HG02759 (cell line): ENCODE measurements around the gene STXBP6.
"Not testable (repeated sequence)": the region's sequence is repeated elsewhere in the genome, so short reads cannot be mapped to it uniquely, and the experiment has no call there.

ENCODE experiments used
- ATAC-seq: cut with Tn5 transposase; IDR thresholded peaks from one replicate; pipeline ENCODE4 v1.9.1; 2021; ENCODE audit warnings: mild to moderate bottlenecking, moderate library complexity; ENCODE audit not compliant: unreplicated experiment

STXBP6 gene

DNA sequence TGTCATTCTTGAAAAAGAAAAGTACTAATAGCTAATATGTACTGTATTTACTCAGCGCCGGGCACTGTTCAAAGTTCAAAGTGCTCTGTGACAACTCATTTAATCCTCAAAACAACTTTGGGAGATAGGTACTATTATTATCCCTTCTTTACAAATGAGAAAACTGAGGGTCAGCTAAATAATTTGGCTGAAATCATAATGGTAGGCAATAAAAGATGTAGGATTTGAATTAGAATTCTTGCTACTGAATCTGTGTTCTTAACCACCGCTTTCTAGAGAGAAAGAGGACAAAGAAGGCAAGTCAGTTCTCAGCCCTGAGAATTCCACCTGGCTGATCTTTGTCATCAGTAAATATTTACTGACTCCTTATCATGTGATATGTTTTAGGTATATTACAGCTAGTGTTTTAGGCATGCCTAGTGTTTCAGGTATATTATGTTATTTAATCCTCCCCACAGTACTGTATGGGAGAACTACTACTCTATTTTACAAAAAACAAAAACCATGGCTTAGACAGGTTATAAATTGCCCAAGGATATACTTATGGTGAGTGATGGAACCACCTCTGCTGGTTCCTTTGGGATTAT, 210.2 kb downstream of the STXBP6 start:
- ATAC-seq: no peak

DNA sequence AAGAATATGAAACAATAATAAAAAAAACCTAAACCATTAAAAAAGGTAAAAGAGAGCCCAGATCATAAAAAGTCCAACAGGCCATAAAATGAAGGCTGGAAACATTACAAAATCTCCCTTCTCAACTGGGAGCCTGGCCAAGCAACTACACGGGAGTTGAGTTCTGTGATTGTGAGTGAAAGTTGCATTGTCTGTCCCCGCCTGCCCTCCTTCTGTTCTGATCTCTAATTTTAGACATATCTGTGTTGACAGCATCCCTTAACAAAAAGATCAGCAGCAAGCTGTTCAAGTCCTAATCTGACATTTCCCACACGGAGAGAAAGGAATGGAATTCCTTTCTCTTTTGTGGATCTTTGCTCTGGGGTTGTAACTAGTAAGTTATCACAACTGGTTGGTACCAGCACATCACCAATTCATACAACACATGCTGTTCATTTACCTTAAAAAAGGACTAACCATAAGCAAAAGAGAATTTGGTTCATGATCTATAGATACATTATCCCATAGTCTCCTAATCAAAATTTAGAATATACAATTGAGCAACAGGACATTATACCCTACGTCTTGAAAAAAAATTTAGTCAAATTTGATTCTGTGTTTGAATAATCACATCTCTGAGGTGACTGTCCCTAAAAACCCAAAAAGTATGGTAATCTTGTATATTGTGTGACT, 210.9 kb downstream of the STXBP6 start:
- ATAC-seq: no peak

DNA sequence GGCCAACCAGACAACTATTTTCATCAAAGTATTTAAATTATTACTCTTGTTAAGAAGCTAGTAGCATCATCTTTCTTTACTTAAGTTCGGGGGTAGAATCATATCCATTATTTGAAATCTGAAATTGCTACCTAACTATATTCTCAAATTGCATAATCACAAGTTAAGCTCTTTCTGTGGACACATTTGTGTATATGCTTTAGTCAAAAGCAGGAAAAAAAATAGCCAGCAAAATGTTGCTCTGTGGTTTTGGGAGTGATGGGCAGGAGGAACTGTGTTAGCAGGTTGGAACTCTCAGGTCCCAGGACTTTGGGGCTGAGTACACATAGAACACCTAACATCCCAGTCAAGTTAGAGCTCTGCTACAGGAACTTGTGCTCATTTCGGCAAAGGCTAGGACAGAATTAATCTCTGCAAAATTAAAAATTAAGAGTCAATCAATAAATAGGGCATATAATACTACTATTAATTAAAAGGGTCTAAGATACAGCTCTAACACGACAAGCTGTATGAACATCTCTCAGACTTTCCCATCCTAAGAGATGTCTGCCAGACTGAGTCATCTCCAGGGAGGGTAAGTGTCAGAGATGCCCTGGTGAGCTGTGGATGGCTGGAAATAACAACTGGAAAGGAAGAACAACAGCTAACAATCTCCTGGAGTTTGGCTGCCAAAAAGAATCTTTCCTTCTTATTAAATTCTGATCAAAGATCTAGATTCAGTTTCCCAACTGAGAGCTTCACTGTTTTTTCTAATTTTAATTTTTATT, 212.5 kb downstream of the STXBP6 start:
- no peak for ATAC-seq

DNA sequence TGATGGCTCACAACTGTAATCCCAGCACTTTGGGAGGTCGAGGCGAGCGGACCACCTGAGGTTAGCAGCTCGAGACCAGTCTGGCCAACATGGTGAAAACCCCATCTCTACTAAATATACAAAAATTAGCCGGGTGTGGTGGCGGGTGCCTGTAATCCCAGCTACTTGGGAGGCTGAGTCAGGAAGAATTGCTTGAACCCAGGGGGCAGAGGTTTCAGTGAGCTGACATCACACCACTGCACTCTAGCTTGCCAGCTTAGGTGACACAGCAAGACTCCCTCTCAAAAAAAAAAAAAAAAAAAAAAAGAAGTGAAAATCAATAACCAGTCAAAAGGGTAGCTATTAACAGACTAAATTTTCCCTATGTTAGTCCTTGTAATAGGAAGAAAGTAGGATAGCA, 213.6 kb downstream of the STXBP6 start:
- not testable (repeated sequence) for ATAC-seq

DNA sequence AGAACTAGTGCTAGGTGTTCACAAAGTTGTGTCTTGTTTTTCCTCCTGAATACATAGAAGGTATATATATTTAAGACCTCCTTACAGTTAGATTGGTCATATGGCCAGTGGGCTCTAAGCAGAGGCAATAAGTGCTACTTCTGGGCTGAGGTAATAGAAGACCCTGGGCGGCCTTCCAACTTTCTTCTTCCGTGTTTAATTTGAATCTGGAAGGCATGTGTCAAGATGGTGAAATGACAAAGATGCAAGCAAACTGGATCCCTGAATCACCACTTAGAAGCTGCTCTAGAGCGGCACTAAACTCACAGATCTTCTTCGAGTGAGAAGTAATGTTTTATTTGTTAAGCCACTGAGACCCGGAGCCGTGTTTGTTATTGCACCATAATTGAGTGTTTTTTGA, 215.0 kb downstream of the STXBP6 start:
- no peak for ATAC-seq

DNA sequence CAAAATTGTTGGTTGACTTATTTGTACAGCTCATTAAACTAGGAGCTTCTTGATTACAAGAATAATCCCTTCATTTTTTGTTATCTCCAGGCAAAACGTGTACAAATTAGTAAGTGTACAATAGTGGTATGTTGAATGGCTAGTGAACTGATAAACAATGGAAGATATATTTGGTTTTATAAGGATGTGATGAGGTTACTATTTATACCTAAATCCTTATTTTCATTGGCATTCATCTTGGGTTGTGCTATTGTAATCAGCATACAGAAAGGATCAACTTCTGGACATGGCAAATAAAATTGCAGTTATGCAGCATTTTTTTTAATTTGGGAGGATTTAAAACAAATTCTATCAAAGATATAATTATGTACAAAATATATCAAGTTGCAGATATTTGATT, 216.6 kb downstream of the STXBP6 start:
- ATAC-seq: no peak

DNA sequence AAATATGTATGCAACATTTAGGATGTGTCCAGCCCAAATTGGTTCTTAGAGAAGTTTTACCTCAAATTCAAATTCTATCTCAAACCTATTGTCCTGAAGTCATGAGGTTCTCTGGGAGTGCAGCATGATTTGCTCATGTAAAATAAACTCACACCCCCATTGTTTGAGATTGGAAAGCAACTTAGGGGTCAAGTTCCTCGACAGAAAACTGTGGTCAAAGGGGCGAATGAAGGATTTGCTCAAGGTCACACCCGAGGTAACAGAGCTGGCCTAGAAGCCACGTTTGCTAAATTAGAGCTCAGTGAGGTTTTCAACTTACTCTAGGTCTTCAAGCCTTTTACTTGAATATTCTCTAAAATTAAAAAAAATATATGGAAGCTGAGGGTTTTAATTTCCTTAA, 218.3 kb downstream of the STXBP6 start:
- ATAC-seq: no peak

DNA sequence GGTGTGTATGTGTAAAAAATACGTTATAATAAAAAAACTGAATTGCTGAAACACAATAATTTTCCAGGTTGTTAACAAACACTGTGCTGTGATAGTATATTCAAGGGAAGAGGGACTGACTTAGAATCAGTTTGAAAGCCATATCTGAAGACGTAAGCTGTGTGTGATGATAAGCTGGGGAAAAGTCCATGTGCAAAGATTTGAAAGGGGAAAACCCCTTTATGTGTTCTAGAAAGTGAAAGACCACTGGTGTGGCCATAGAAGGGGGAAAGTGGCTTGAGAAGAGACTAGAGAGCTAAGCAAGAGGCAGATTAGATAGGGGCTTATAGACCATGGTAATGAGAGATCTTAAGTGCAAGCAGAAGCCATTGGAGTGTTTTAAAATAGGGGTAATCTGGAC, 220.1 kb downstream of the STXBP6 start:
- ATAC-seq: no peak

DNA sequence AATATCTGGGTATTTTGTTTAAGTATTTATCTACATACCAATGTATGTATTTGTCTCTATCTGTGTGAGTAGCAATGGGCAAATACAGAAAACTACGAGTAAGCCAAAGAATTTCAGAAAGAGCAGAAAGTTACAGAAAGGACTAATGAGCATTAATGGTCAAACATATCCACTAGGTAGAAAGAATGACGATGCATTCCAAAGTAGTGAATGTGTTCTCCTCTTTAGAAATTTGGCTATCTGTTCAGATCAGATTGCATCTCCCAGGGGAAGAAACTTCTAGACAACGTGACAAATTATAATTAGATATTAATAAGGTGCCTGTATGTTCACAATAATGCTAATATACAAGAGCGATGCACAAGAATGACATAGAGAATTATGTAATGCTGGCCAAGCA, 221.5 kb downstream of the STXBP6 start:
- no peak for ATAC-seq

DNA sequence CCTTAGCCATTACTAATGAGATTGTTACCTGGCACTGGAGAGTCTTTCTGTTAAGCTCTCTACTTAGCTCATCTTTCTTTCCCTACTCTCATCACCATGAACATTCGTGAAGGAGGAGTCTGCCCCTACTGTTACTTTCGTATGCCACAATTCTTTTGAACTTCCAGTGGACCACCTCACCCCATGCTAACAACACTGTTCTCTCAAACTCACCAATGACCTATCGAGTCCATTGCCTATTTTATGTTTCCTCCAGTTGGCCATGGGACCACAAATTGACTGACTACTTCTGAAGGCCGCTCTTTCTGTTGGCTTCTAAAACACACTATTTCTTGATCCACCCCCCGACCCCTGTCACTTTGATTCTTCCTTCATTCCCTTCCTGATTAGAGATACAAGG, 223.6 kb downstream of the STXBP6 start:
- no peak for ATAC-seq

DNA sequence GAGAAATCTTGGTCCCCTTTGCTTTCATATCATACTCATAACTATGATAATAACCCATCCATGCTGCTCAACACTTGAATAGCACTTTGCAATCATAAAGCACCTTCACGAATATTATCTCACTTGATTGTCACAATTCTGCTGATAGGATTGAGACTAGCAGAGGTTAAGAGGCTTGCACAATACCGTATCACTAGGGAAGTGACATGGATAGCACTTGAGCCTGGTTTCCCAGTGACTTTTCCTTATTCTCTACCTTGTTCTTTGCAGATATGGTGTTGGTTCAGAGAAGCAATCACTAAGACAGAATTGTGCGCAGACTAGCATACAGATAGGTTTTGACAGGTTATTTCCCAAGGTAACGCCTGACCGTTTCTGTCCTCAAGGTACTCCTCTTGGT, 229.3 kb downstream of the STXBP6 start:
- ATAC-seq: no peak

DNA sequence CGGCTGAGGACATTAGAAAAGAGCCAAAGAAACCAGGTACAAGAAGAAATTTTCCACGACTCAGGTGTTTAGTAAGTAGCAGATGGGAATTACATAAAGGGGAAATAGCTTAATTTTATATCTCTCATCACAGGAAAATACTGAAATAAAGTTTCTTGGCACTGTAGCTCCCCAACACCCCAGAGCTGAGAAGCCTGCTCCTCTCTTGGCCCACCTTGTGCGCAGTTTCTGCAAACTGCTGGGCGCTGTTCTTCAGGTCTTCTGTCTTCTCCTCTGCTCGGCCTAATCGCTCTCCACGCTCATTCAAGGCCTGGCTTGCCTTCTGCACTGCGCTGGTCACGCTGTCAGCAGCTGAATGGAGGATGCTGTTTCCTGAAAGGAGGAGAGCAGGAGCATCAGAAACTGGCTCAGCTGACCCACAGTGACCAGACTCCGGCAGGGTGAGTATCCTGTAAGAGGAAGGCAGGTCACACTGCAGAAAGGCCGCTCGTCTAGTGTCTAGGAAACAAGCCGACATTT, 231.1 kb downstream of the STXBP6 start:
- ATAC-seq: no peak

DNA sequence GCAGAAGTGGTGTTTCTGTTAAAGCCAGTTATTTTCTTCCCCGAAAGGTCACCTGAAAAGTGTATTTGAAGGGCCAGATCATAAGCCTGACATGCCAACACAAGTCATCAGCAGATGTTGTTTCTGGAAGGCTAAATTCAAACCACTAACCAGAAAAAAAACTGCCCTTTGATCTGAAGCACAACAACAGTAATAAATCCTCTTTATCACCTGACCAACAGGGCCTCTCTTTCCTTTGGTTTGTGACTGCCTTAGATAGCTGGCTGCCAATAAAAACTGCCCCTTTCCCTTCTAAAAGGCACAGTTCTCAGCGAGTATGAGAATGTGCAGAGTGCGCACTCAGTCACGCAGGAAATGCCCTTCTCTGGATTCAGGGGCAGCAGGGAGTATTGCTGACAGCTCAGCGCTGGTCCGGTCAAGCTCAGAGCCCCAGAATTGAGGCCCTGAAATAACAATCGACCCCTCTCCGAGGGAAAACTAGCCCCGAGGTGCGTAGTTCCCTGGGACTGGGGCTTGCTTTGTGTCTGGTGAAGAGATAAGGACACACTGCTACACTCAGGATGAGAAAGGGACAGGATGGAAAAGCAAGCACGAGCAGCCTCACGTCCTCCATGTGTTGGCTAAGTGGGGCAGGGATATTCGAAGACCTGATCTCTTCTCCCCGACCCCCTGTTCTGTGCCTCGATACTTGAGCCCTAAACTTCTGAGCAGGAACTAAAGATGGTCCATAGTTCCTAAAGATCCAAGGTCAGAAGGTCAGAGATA, 231.7 kb downstream of the STXBP6 start:
- no peak for ATAC-seq

DNA sequence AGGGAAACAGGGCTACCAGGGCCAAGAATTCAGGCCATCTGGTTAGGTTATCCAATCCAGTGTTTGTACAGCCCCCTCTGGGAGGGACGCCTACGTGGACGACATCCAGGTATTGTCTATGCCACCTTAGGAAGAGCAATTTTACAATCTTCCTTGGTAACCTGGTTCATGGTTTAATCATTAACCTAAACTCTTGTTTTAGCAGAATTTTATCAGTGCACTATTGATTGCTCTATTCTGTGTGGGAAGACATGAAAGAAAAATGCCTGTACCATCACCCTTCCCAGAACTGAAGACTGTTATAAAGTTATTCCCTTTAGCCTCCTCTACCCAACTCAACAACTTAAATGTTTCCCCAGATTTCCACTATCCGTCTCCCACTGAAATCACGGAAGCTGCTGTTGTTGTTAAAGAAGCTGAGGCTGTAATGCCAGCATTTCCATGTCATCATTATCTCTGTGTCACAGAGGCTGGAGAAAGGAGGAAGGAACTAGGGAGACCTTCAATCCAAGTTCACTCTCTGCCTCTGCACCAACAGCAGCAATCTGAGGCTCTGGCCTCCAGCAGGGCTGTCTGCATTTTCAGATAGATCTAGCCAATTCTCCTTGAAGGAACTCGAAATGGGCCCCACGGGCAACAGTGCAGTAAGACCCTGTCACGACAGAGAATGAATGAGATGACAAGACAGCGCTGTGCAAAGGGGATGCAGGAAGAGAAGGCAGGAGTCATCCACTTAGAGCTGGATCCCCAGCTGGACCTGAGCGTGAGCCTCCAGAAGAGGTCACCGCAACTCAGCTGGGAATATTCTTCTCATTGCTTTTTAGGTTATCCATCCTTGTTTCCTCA, 232.5 kb downstream of the STXBP6 start:
- no peak for ATAC-seq

DNA sequence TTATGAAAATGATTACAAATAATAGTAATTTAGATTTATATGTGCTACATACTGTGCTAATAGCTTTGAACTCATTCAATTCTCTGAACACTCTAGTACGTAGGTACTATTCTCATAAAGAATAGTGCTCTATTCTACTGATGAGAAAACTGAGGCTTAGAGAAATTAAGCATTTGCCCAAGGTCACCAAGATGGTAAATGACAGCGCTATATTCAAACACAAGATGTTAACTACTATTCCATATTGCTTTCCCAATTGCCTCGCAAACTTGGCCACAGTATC, 233.1 kb downstream of the STXBP6 start:
- ATAC-seq: no peak

DNA sequence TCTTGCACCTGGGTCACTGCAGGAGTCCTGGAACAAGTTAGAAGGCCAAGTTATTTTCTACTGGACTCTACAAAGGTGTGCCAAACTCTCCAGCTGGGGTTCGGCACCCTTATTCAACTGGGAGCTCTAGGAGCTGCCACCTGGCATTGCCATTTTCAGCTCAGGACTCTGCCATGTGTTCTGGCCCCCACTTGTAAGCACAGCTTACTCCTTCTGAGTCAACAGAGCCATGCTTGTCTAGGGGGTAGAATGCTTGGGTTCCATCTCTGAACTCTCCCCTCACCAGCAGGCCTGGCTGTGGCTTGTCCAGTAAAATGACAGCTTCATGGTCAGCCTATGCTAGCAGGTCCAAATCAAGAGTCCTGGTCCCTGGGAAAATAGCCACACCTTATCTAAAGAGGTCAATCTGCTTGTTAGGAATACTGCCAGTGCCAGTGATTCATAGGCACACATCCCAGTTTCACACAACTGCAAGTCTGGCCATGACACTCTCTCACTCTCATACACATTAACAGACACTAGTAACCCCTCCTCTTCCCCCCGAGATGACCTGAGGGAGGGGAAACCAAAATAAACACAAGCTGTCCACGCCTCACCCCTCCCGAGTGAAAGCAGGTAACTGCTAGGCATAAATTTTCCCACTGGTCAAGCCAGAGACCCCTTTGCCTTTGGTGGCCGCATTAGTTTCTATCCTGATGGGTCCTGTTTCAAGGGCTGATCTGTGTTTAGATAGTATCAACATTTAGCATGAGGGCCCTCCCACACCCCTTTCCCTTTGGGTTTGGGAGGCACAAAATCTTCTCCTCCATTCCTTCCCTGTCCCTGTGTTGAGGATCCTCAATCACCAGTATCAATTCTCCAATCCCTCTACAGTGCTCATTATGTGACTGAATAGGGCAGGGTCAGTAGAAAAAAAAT, 233.7 kb downstream of the STXBP6 start:
- no peak for ATAC-seq

DNA sequence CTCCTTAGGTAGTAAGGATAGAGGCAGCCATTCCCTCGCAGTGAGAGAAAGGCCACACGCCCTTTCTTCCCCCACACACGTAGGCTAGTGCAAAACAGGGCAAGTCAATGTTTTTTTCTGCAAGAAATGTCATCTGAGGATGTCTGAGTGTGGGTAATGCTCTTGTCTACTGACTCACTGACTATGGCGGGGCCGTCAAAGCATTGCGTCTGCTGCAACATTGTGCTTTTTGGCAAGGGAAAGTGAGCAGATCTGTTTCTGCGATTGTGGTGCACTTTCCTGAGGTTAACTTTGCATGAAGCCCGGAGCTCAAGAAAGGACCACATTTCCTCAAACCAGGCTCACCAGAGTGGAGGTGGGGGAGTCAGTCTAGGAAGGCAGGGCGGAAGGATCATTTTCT, 234.4 kb downstream of the STXBP6 start:
- ATAC-seq: no peak

DNA sequence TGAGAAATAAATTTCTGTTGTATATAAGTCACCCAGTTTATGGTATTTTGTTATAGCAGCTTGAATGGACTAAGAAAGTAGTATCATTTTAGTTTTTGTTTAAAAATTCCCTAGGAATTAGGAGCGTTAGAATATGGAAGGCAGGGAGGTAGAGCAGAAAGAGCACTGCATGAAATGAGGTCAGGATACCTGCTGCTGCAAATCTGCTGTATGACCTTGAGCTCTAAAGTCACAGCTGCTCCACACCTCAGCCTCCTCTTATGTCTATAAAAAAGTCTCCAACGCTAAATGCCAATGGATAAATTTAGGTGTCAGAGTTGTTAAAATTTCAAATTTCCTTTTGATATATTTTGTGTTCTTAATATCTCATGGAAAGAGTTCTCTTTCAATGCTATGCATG, 235.0 kb downstream of the STXBP6 start:
- ATAC-seq: no peak

DNA sequence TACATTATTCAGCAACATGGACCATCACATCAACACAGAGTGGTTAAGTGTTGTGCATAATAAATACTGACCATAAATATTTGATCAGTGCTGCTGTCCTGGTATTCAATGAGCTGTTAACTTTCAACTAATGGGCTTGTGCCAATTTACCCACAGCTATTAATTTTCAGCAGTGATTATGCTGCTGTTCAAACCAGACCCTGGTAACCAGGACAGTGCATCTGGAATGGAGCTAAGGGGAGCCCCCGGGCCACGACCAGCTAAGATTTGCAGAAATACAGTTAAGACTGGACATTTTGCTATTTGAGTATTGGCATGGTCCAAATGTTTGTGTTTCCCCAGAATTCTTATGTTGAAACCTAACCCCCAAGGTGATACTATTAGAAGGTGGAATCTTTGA, 235.6 kb downstream of the STXBP6 start:
- no peak for ATAC-seq

DNA sequence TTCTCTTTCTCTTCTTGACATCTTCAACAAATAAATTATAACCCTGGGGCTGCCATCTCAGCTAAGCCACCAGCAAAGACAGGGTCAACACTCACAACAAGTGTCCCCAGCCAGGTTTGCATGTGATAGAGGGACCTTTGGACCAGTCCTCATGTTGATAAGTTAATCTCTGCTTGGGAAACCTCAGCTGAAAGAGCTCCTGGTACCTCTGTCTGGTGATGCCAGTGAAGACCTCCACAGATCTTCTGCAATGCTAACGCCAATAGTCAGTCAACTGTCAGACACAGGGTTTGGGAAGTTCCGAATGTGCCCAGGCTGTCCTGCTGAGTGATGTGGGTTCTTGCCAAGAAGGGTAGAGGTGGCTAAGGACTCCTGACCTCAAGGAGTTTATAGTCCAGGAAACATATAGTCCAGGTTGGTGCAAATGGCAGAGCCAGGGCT, 236.1 kb downstream of the STXBP6 start:
- ATAC-seq: no peak
